Trophoblast cell (in vitro differentiated cells and primary cell): ENCODE data around the gene MAP2K3.

Source experiments
- DNase-seq, 2 donors: peaks; one replicate each; pipeline ENCODE4 v3.0.0-alpha.2; 2016
- H2AFZ ChIP-seq: 2 replicates; pipeline ENCODE4 v1.6.1; 2013; ENCODE audit warnings: low read length, moderate library complexity, mild to moderate bottlenecking; ENCODE audit not compliant: insufficient read depth, poor library complexity
- H2AK5ac ChIP-seq: 2 replicates; pipeline ENCODE4 v1.6.1; 2013; ENCODE audit warnings: mild to moderate bottlenecking, low read length
- H2BK120ac ChIP-seq: 2 replicates; pipeline ENCODE4 v1.6.1; 2013; ENCODE audit warnings: low read length, mild to moderate bottlenecking, moderate library complexity; ENCODE audit not compliant: insufficient read depth, poor library complexity
- H2BK12ac ChIP-seq: 2 replicates; pipeline ENCODE4 v1.6.1; 2013; ENCODE audit warnings: mild to moderate bottlenecking, low read length, moderate library complexity
- H2BK5ac ChIP-seq: 2 replicates; pipeline ENCODE4 v1.6.1; 2013; ENCODE audit warnings: low read length, low read depth, moderate library complexity, mild to moderate bottlenecking; ENCODE audit not compliant: poor library complexity
- H3K14ac ChIP-seq: 2 replicates; pipeline ENCODE4 v1.6.1; 2013; ENCODE audit warnings: mild to moderate bottlenecking, low read length
- H3K18ac ChIP-seq: 2 replicates; pipeline ENCODE4 v1.6.1; 2013; ENCODE audit warnings: mild to moderate bottlenecking, low read length
- H3K23ac ChIP-seq: 2 replicates; pipeline ENCODE4 v1.6.1; 2013; ENCODE audit warnings: low read length
- H3K27ac ChIP-seq: 2 replicates; pipeline ENCODE4 v1.5.1; 2013; ENCODE audit warnings: low read depth, mild to moderate bottlenecking, inconsistent platforms, low read length, moderate library complexity
- H3K27me3 ChIP-seq: 2 replicates; pipeline ENCODE4 v1.6.1; 2013; ENCODE audit warnings: inconsistent platforms, mild to moderate bottlenecking, low read length, moderate library complexity; ENCODE audit not compliant: insufficient read depth
- H3K36me3 ChIP-seq, 2 experiments: 1 replicate in 1 of 2; 2 replicates in 1 of 2; pipeline ENCODE4 v1.6.1; 2013; ENCODE audit warnings: low read length in 2 of 2, mild to moderate bottlenecking in 2 of 2, moderate library complexity in 1 of 2; ENCODE audit not compliant: insufficient read depth in 2 of 2, control insufficient read depth in 1 of 2
- H3K4ac ChIP-seq: 2 replicates; pipeline ENCODE4 v1.6.1; 2013; ENCODE audit warnings: low read depth, mild to moderate bottlenecking, low read length, moderate library complexity
- H3K4me1 ChIP-seq, 2 experiments: 1 replicate in 1 of 2; 2 replicates in 1 of 2; pipeline ENCODE4 v1.6.1; 2013; ENCODE audit warnings: low read length in 2 of 2, mild to moderate bottlenecking in 2 of 2, moderate library complexity in 1 of 2; ENCODE audit not compliant: insufficient read depth in 2 of 2, control insufficient read depth in 1 of 2
- H3K4me2 ChIP-seq: 2 replicates; pipeline ENCODE4 v1.6.1; 2013; ENCODE audit warnings: inconsistent platforms, mild to moderate bottlenecking, low read length, moderate library complexity
- H3K4me3 ChIP-seq: 2 replicates; pipeline ENCODE4 v1.5.1; 2013; ENCODE audit warnings: mild to moderate bottlenecking, low read depth, low read length, inconsistent platforms
- H3K79me1 ChIP-seq: one replicate; pipeline ENCODE4 v1.6.1; 2013; ENCODE audit warnings: low read length
- H3K79me2 ChIP-seq: 2 replicates; pipeline ENCODE4 v1.6.1; 2013; ENCODE audit warnings: low read length, mild to moderate bottlenecking; ENCODE audit not compliant: control insufficient read depth, insufficient read depth, poor library complexity
- H3K9ac ChIP-seq: 2 replicates; pipeline ENCODE4 v1.6.1; 2013; ENCODE audit warnings: mild to moderate bottlenecking, low read length
- H3K9me3 ChIP-seq: 2 replicates; pipeline ENCODE4 v1.6.1; 2013; ENCODE audit warnings: low read depth, mild to moderate bottlenecking, control low read depth, inconsistent platforms, low read length; ENCODE audit not compliant: insufficient read depth
- H4K12ac ChIP-seq: 2 replicates; pipeline ENCODE4 v1.6.1; 2013; ENCODE audit warnings: low read depth, mild to moderate bottlenecking, low read length, moderate library complexity
- H4K8ac ChIP-seq: 2 replicates; pipeline ENCODE4 v1.6.1; 2013; ENCODE audit warnings: low read depth, mild to moderate bottlenecking, low read length, moderate library complexity
- H4K91ac ChIP-seq: one replicate; pipeline ENCODE4 v1.6.1; 2013; ENCODE audit warnings: low read depth, mild to moderate bottlenecking, low read length, moderate library complexity
- WGBS: extraction: QIAGEN DNeasy Blood & Tissue Kit; methylation state at CpG from one replicate; pipeline ENCODE4 v1.1.7; 2013; ENCODE audit warnings: missing lambda C conversion rate; ENCODE audit not compliant: insufficient read length, insufficient coverage; ENCODE audit errors: extremely low coverage; 5-methylcytosine and 5-hydroxymethylcytosine counted together

MAP2K3 gene

GRCh38 chr17:21358682-21359482 is 74.4 kb downstream of the MAP2K3 start:
- H2AK5ac ChIP-seq: no peak overlapping the region
- H3K9me3 ChIP-seq: no peaks in the 10 kb centered on the region
- no peak overlapping the region for H2BK120ac ChIP-seq
- H3K27me3 ChIP-seq: no peaks in the 10 kb centered on the region
- H2AFZ ChIP-seq: no peak overlapping the region
- H3K4me1 ChIP-seq: peaks cover 0 to 6% of the 10 kb centered on the region in 2 experiments
- H3K79me1 ChIP-seq: no peaks in the 10 kb centered on the region
- H3K18ac ChIP-seq: no peak overlapping the region
- DNase-seq: no peak
- no peak overlapping the region for H4K8ac ChIP-seq
- no peaks in the 10 kb centered on the region for H3K79me2 ChIP-seq
- H3K4me2 ChIP-seq: no peak overlapping the region
- no peak overlapping the region for H3K23ac ChIP-seq
- H4K12ac ChIP-seq: no peak overlapping the region
- no peak overlapping the region for H3K14ac ChIP-seq
- no peak overlapping the region for H3K9ac ChIP-seq
- no peak overlapping the region for H2BK5ac ChIP-seq
- H3K27ac ChIP-seq: no peak overlapping the region
- WGBS: no CpG with 5 or more reads among the region's 12 CpGs
- no peak overlapping the region for H3K4ac ChIP-seq
- no peak overlapping the region for H4K91ac ChIP-seq
- no peak overlapping the region for H2BK12ac ChIP-seq
- H3K4me3 ChIP-seq: no peak overlapping the region
- H3K36me3 ChIP-seq: no peaks in the 10 kb centered on the region

GRCh38 chr17:21359483-21359840 is 75.0 kb downstream of the MAP2K3 start:
- no peak overlapping the region for H3K18ac ChIP-seq
- H3K79me1 ChIP-seq: no peaks in the 10 kb centered on the region
- H3K9me3 ChIP-seq: no peaks in the 10 kb centered on the region
- no peak overlapping the region for H3K4me2 ChIP-seq
- H2BK5ac ChIP-seq: no peak overlapping the region
- no peak overlapping the region for H2AFZ ChIP-seq
- H3K4me1 ChIP-seq: peaks cover 0 to 6% of the 10 kb centered on the region in 2 experiments
- H3K36me3 ChIP-seq: no peaks in the 10 kb centered on the region
- no peak overlapping the region for H4K91ac ChIP-seq
- H2AK5ac ChIP-seq: no peak overlapping the region
- H3K4me3 ChIP-seq: no peak overlapping the region
- no peak overlapping the region for H3K23ac ChIP-seq
- no peaks in the 10 kb centered on the region for H3K27me3 ChIP-seq
- no peak overlapping the region for H4K8ac ChIP-seq
- no peak overlapping the region for H3K14ac ChIP-seq
- WGBS: no CpG with 5 or more reads among the region's 9 CpGs
- H2BK12ac ChIP-seq: no peak overlapping the region
- H3K4ac ChIP-seq: no peak overlapping the region
- no peaks in the 10 kb centered on the region for H3K79me2 ChIP-seq
- H3K27ac ChIP-seq: no peak overlapping the region
- no peak for DNase-seq
- no peak overlapping the region for H3K9ac ChIP-seq
- no peak overlapping the region for H4K12ac ChIP-seq
- no peak overlapping the region for H2BK120ac ChIP-seq

- Histone ChIP-seq H4K8ac (no peak overlapping the region), H3K27me3 (no peaks in the 10 kb centered on the region), H3K36me3 (no peaks in the 10 kb centered on the region), H3K27ac (no peak overlapping the region), H3K23ac (no peak overlapping the region), H2AFZ (no peak overlapping the region), H3K4me2 (no peak overlapping the region), H3K79me1 (no peaks in the 10 kb centered on the region), H2BK12ac (no peak overlapping the region), H3K9me3 (no peaks in the 10 kb centered on the region), H4K12ac (no peak overlapping the region), H2BK120ac (no peak overlapping the region), H3K4me1 (peaks cover 0 to 6% of the 10 kb centered on the region in 2 experiments), H3K4ac (no peak overlapping the region), H2BK5ac (no peak overlapping the region), H3K14ac (no peak overlapping the region), H3K4me3 (no peak overlapping the region), H4K91ac (no peak overlapping the region), H3K9ac (no peak overlapping the region), H2AK5ac (no peak overlapping the region), H3K79me2 (no peaks in the 10 kb centered on the region), H3K18ac (no peak overlapping the region)
- no peak for DNase-seq
- no CpG with 5 or more reads among the region's 7 CpGs for WGBS
These were observed 75.5 kb downstream of the MAP2K3 start for GRCh38 chr17:21360048-21360447.

GRCh38 chr17:21361020-21361809 is 76.7 kb downstream of the MAP2K3 start:
- no peaks in the 10 kb centered on the region for H3K79me1 ChIP-seq
- H3K9me3 ChIP-seq: no peaks in the 10 kb centered on the region
- H2BK120ac ChIP-seq: no peak overlapping the region
- no peak overlapping the region for H4K12ac ChIP-seq
- no peak for DNase-seq
- H3K4ac ChIP-seq: no peak overlapping the region
- no peaks in the 10 kb centered on the region for H3K36me3 ChIP-seq
- no peak overlapping the region for H2BK5ac ChIP-seq
- no peak overlapping the region for H3K14ac ChIP-seq
- H3K79me2 ChIP-seq: no peaks in the 10 kb centered on the region
- no peak overlapping the region for H3K23ac ChIP-seq
- no peak overlapping the region for H2AK5ac ChIP-seq
- no peaks in the 10 kb centered on the region for H3K27me3 ChIP-seq
- H3K4me3 ChIP-seq: no peak overlapping the region
- no peak overlapping the region for H4K8ac ChIP-seq
- H3K9ac ChIP-seq: no peak overlapping the region
- no peak overlapping the region for H2AFZ ChIP-seq
- H3K4me1 ChIP-seq: peaks cover 0 to 6% of the 10 kb centered on the region in 2 experiments
- no peak overlapping the region for H3K4me2 ChIP-seq
- no peak overlapping the region for H3K18ac ChIP-seq
- no peak overlapping the region for H2BK12ac ChIP-seq
- no peak overlapping the region for H4K91ac ChIP-seq
- no CpG with 5 or more reads among the region's 5 CpGs for WGBS
- H3K27ac ChIP-seq: no peak overlapping the region
